DND-41 (cell line): ENCODE results near the gene ASPRV1.

Experiments
- ATAC-seq: fragments of 200-7000 bp; cut with Tn5 transposase; 3 replicates; pipeline ENCODE4 v1.9.1; 2021; ENCODE audit warnings: low read depth; ENCODE audit not compliant: insufficient read depth
- DNase-seq: peaks from one replicate; pipeline ENCODE4 v3.0.0-alpha.2; 2020
- H2AFZ ChIP-seq: 2 replicates; pipeline ENCODE4 v1.6.0; 2012; ENCODE audit warnings: low read depth, low read length
- H3K27ac ChIP-seq: 2 replicates; pipeline ENCODE4 v1.5.1; 2012; ENCODE audit warnings: low read length, inconsistent platforms
- H3K27me3 ChIP-seq: fragments of 200-600 bp; sonication (generic); 2 replicates; pipeline ENCODE4 v1.6.0; 2012; ENCODE audit warnings: low read length, mild to moderate bottlenecking, inconsistent platforms; ENCODE audit not compliant: insufficient read depth, poor library complexity
- H3K36me3 ChIP-seq: 2 replicates; pipeline ENCODE4 v1.5.1; 2012; ENCODE audit warnings: low read length, inconsistent platforms; ENCODE audit not compliant: insufficient read depth
- H3K4me1 ChIP-seq: 2 replicates; pipeline ENCODE4 v1.5.1; 2012; ENCODE audit warnings: mild to moderate bottlenecking, low read length; ENCODE audit not compliant: insufficient read depth
- H3K4me2 ChIP-seq: 2 replicates; pipeline ENCODE4 v1.6.0; 2012; ENCODE audit warnings: mild to moderate bottlenecking, moderate library complexity, low read length, inconsistent platforms; ENCODE audit not compliant: insufficient read depth
- H3K4me3 ChIP-seq, 2 experiments: fragments of 200-600 bp in 1 of 2; shearing (Covaris generic) in 1 of 2; 2 replicates each; pipeline ENCODE4 v1.5.1; 2012 to 2016; ENCODE audit warnings: inconsistent platforms in 2 of 2, low read length in 2 of 2, mild to moderate bottlenecking in 2 of 2, low read depth in 1 of 2, moderate library complexity in 1 of 2
- H3K79me2 ChIP-seq: 2 replicates; pipeline ENCODE4 v1.6.0; 2012; ENCODE audit warnings: low read length, inconsistent platforms; ENCODE audit not compliant: insufficient read depth
- H3K9ac ChIP-seq: 2 replicates; pipeline ENCODE4 v1.6.0; 2012; ENCODE audit warnings: low read depth, mild to moderate bottlenecking, inconsistent platforms, low read length, moderate library complexity
- H3K9me3 ChIP-seq: 2 replicates; pipeline ENCODE4 v1.5.1; 2012; ENCODE audit warnings: low read length, moderate library complexity, mild to moderate bottlenecking, inconsistent platforms; ENCODE audit not compliant: insufficient read depth, severe bottlenecking
- H4K20me1 ChIP-seq: 2 replicates; pipeline ENCODE4 v1.6.0; 2012; ENCODE audit warnings: low read length; ENCODE audit not compliant: insufficient read depth
- CTCF ChIP-seq: IDR thresholded peaks from 2 replicates; pipeline ENCODE4 v1.5.1; 2012; ENCODE audit warnings: borderline replicate concordance, low read length, moderate library complexity, mild to moderate bottlenecking; ENCODE audit not compliant: poor library complexity, severe bottlenecking; ENCODE audit errors: extremely low read depth
- EZH2 ChIP-seq: IDR thresholded peaks from 3 replicates; pipeline ENCODE4 v1.6.1; 2012; ENCODE audit warnings: borderline replicate concordance, low read depth, mild to moderate bottlenecking, moderate library complexity, low read length, inconsistent platforms; ENCODE audit not compliant: severe bottlenecking

ASPRV1 gene

GRCh38 chr2:70008290-70008689 is 46.9 kb upstream of the ASPRV1 start:
- Histone ChIP-seq H3K4me2 (no peak overlapping the region), H4K20me1 (no peaks in the 10 kb centered on the region), H3K4me1 (no peaks in the 10 kb centered on the region), H3K79me2 (no peaks in the 10 kb centered on the region), H3K9ac (no peak overlapping the region), H3K36me3 (no peaks in the 10 kb centered on the region), H3K27me3 (no peaks in the 10 kb centered on the region), H3K4me3 (no peak overlapping the region), H3K9me3 (no peaks in the 10 kb centered on the region), H2AFZ (no peak overlapping the region), H3K27ac (no peak overlapping the region)
- no peak for TF ChIP-seq EZH2
- DNase-seq (no peak), ATAC-seq (no peak)

GRCh38 chr2:70007151-70007550 is 45.7 kb upstream of the ASPRV1 start:
- H3K36me3 ChIP-seq = no peaks in the 10 kb centered on the region
- H2AFZ ChIP-seq = no peak overlapping the region

GRCh38 chr2:70006447-70006784 is 45.0 kb upstream of the ASPRV1 start:
- no peaks in the 10 kb centered on the region for H3K79me2 ChIP-seq
- no peak overlapping the region for H3K4me2 ChIP-seq
- H3K4me1 ChIP-seq = peaks cover 12% of the 10 kb centered on the region
- no peak overlapping the region for H3K27ac ChIP-seq
- no peak overlapping the region for H3K9ac ChIP-seq
- DNase-seq (no peak), ATAC-seq (no peak)
- H4K20me1 ChIP-seq = no peaks in the 10 kb centered on the region
- TF ChIP-seq EZH2 = no peak
- no peak for TF ChIP-seq CTCF
- H3K9me3 ChIP-seq = no peaks in the 10 kb centered on the region
- H2AFZ ChIP-seq = no peak overlapping the region
- H3K4me3 ChIP-seq = no peak overlapping the region
- H3K27me3 ChIP-seq = no peaks in the 10 kb centered on the region
- H3K36me3 ChIP-seq = no peaks in the 10 kb centered on the region

More at GRCh38 chr2:70007151-70007550, 45.7 kb upstream of the ASPRV1 start:
- Histone ChIP-seq H3K4me1 (peaks cover 10% of the 10 kb centered on the region), H3K27ac (no peak overlapping the region), H3K4me2 (no peak overlapping the region), H3K27me3 (no peaks in the 10 kb centered on the region), H3K4me3 (no peak overlapping the region), H3K9ac (no peak overlapping the region), H4K20me1 (no peaks in the 10 kb centered on the region), H3K9me3 (no peaks in the 10 kb centered on the region), H3K79me2 (no peaks in the 10 kb centered on the region)
- no peak for DNase-seq
- ATAC-seq = no peak
- TF ChIP-seq CTCF (no peak), EZH2 (no peak)

DNA sequence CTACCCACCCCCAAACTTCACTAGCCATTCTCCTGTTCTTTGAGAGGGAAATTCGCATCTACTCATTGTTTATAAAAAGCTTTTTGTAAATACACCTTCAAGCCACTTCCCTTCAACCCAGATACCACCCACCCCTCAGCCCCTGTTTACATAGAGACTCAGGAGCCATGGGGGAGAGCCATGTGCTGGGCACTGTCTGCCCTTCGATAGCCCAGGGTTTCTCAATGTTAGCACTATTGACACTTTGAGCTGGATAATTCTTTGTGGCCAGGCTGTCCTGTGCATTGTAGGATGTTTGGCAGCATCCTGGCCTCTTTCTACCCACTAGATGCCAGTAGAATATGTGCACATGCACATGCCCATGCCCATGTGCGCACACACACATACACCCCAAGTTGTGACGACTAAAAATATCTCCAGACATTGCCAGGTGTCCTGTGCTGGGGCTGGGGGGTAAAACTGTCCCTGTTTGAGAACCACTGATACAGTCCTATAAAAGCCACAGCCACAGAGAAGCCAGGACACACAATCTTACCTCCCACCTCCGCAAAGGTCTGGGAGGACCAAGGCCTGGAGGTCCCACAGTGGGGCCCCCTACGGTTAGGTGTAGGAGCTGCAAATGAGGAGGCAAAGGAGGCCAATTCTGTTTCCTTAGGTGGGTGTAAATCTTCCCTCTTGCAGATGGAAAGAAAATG is 44.5 kb upstream of the ASPRV1 start:
- Histone ChIP-seq H3K4me3 (no peak overlapping the region), H3K79me2 (no peaks in the 10 kb centered on the region), H3K4me1 (peaks cover 12% of the 10 kb centered on the region), H3K36me3 (no peaks in the 10 kb centered on the region), H3K9ac (no peak overlapping the region), H4K20me1 (no peaks in the 10 kb centered on the region), H3K27ac (no peak overlapping the region), H3K9me3 (no peaks in the 10 kb centered on the region), H3K27me3 (no peaks in the 10 kb centered on the region), H2AFZ (no peak overlapping the region), H3K4me2 (no peak overlapping the region)
- TF ChIP-seq EZH2 (no peak), CTCF (no peak)
- DNase-seq (no peak), ATAC-seq (no peak)
